K562 (cell line): ENCODE results near the gene DISC1. TPM values are rescaled to one million over a fixed set of nuclear protein-coding genes. Genes with fewer than 3 reads are reported as not detected.

Experiments used
- ATAC-seq: fragments of 200-7000 bp; cut with Tn5 transposase; 3 replicates; pipeline ENCODE4 v1.9.1; 2020; ENCODE audit warnings: moderate library complexity
- BruUV-seq: library from RNA; stranded (reverse); fragments of 400-500 nt; replicated peaks from 2 replicates; lab custom pipeline; 2021; lab: Mats Ljungman, UMichigan
- CTCF ChIA-PET: fragments of 300-600 bp; formaldehyde crosslinking; extraction: SDS; loops from one replicate; lab custom pipeline; 2021; ENCODE audit warnings: low intra/inter-chr PET ratio; lab: Yijun Ruan, JAX
- POLR2A ChIA-PET: fragments of 300-600, 350-650 bp; sonication (Branson Sonifier 250); formaldehyde crosslinking; extraction: SDS; loops from one replicate; lab custom pipeline; 2021; ENCODE audit warnings: antibody characterized with exemption, inconsistent platforms; lab: Yijun Ruan, JAX
- DNase-seq, 4 experiments: peaks; one replicate each; pipeline versions ENCODE4 v3.0.0 to v3.0.0-alpha.2; 2011 to 2018; ENCODE audit warnings: low spot score in 3 of 4, mixed read lengths in 3 of 4; ENCODE audit errors: extremely low read depth in 1 of 4
- FAIRE-seq: peaks from 2 replicates; lab custom pipeline; 2011; peaks lifted over from hg19 to GRCh38; lab: Jason Lieb, UNC
- H2AFZ ChIP-seq: 2 replicates; pipeline ENCODE4 v1.6.0; 2011; ENCODE audit warnings: low read depth, low read length, control low read depth, inconsistent platforms
- H3K27ac ChIP-seq: fragments of 200-600 bp; 3 replicates; pipeline ENCODE4 v1.8.0; 2011; ENCODE audit warnings: low read depth, mild to moderate bottlenecking, control low read depth, inconsistent platforms, low read length, moderate library complexity, mixed read lengths; ENCODE audit errors: extremely low read depth
- H3K27me3 ChIP-seq, 2 experiments: fragments of 300-600 bp in 1 of 2; 2 replicates in 1 of 2; 3 replicates in 1 of 2; pipeline versions ENCODE4 v1.6.0 to v1.8.0; 2011; ENCODE audit warnings: inconsistent platforms in 2 of 2, low read length in 2 of 2, mild to moderate bottlenecking in 1 of 2, mixed read lengths in 1 of 2, moderate library complexity in 1 of 2; ENCODE audit not compliant: control insufficient read depth in 2 of 2, insufficient read depth in 2 of 2
- H3K36me3 ChIP-seq: fragments of 300-600 bp; 3 replicates; pipeline ENCODE4 v1.8.0; 2011; ENCODE audit warnings: mild to moderate bottlenecking, low read length, inconsistent platforms; ENCODE audit not compliant: control insufficient read depth, insufficient read depth
- H3K4me1 ChIP-seq, 2 experiments: fragments of 200-600 bp in 1 of 2; replicated peaks in 1 of 2; 2 replicates in 1 of 2; 3 replicates in 1 of 2; pipeline versions ENCODE4 v1.5.1 to v1.8.0; 2011; ENCODE audit warnings: inconsistent platforms in 2 of 2, low read length in 2 of 2, mild to moderate bottlenecking in 1 of 2, mixed read lengths in 1 of 2, moderate library complexity in 1 of 2; ENCODE audit not compliant: control insufficient read depth in 2 of 2, insufficient read depth in 2 of 2
- H3K4me2 ChIP-seq: 2 replicates; pipeline ENCODE4 v1.6.1; 2011; ENCODE audit warnings: low read length, control low read depth, inconsistent platforms, mixed read lengths; ENCODE audit not compliant: insufficient read depth
- H3K4me3 ChIP-seq: fragments of 200-600 bp; sonication (generic), shearing (Covaris generic); 2 replicates; pipeline ENCODE4 v1.5.1; 2016; ENCODE audit warnings: control low read depth, inconsistent platforms
- H3K79me2 ChIP-seq: fragments of 200-600 bp; 3 replicates; pipeline ENCODE4 v1.8.0; 2011; ENCODE audit warnings: low read length, inconsistent platforms; ENCODE audit not compliant: control insufficient read depth, insufficient read depth
- H3K9ac ChIP-seq, 2 experiments: 2 replicates each; pipeline versions ENCODE4 v1.6.0 to v1.6.1; 2011; ENCODE audit warnings: low read depth in 2 of 2, low read length in 2 of 2, control low read depth in 1 of 2, inconsistent platforms in 1 of 2, mild to moderate bottlenecking in 1 of 2, mixed read lengths in 1 of 2; ENCODE audit not compliant: insufficient read depth in 1 of 2
- H3K9me1 ChIP-seq: one replicate; pipeline ENCODE4 v1.6.0; 2011; ENCODE audit warnings: inconsistent platforms, mild to moderate bottlenecking, low read length, moderate library complexity; ENCODE audit not compliant: control insufficient read depth, insufficient read depth
- H3K9me3 ChIP-seq: replicated peaks from 2 replicates; pipeline ENCODE4 v1.5.1; 2011; ENCODE audit warnings: low read depth, low read length, inconsistent platforms; ENCODE audit not compliant: control insufficient read depth, insufficient read depth
- H4K20me1 ChIP-seq: replicated peaks from 2 replicates; pipeline ENCODE4 v1.6.1; 2011; ENCODE audit warnings: low read length, inconsistent platforms, mixed read lengths; ENCODE audit not compliant: control insufficient read depth, insufficient read depth
- C11orf30 ChIP-seq: fragments of 450-650 bp; IDR thresholded peaks from 2 replicates; pipeline ENCODE4 v1.6.1; 2016; ENCODE audit warnings: low read depth, mild to moderate bottlenecking
- EP300 ChIP-seq: IDR thresholded peaks from 2 replicates; pipeline ENCODE4 v1.6.1; 2012; ENCODE audit warnings: low read length, improper control_type of control experiment
- FOXK1 ChIP-seq: sonication (generic); formaldehyde crosslinking; IDR thresholded peaks from 2 replicates; pipeline ENCODE4 v1.8.0; 2022; ENCODE audit warnings: missing genetic modification reagents, mild to moderate bottlenecking, borderline replicate concordance
- HDAC2 ChIP-seq: fragments of 450-650 bp; IDR thresholded peaks from 2 replicates; pipeline ENCODE4 v1.6.1; 2016; ENCODE audit warnings: mild to moderate bottlenecking
- HNRNPL ChIP-seq: fragments of 200-400 bp; formaldehyde crosslinking; IDR thresholded peaks from 2 replicates; pipeline ENCODE4 v1.6.1; 2017; ENCODE audit warnings: low read depth, mild to moderate bottlenecking, low read length
- IFI16 ChIP-seq: fragments of 250-450 bp; sonication (Bioruptor Pico); IDR thresholded peaks from 2 replicates; pipeline ENCODE4 v2.1.2; 2022; ENCODE audit warnings: mild to moderate bottlenecking, inconsistent platforms
- MAFK ChIP-seq: IDR thresholded peaks from 2 replicates; pipeline ENCODE4 v1.6.1; 2011; ENCODE audit warnings: low read length, improper control_type of control experiment
- PHB ChIP-seq: fragments of 250-450 bp; sonication (Bioruptor Pico); IDR thresholded peaks from 2 replicates; pipeline ENCODE4 v1.5.0; 2021
- RHOXF2B ChIP-seq: fragments of 250-450 bp; sonication (Bioruptor Pico); conservative IDR thresholded peaks from 2 replicates; pipeline ENCODE4 v1.5.1; 2021
- SP2 ChIP-seq: IDR thresholded peaks from 2 replicates; pipeline ENCODE4 v1.6.1; 2011; ENCODE audit warnings: mild to moderate bottlenecking, low read depth, low read length, moderate library complexity; ENCODE audit not compliant: poor library complexity, severe bottlenecking; ENCODE audit errors: extremely low read depth
- TAF1 ChIP-seq: IDR thresholded peaks from 2 replicates; pipeline ENCODE4 v1.6.1; 2011; ENCODE audit warnings: mild to moderate bottlenecking, low read length, moderate library complexity; ENCODE audit not compliant: insufficient read depth, control insufficient read depth, severe bottlenecking; ENCODE audit errors: extremely low read depth
- ZNF551 ChIP-seq: fragments of 250-450 bp; sonication (Bioruptor Pico); IDR thresholded peaks from 2 replicates; pipeline ENCODE4 v1.5.0; 2021; ENCODE audit warnings: mild to moderate bottlenecking, moderate library complexity
- ZZZ3 ChIP-seq: fragments of 450-650 bp; IDR thresholded peaks from 2 replicates; pipeline ENCODE4 v1.6.1; 2016; ENCODE audit warnings: antibody characterized with exemption, mild to moderate bottlenecking, moderate library complexity
- WGBS: fragments of 100-300 bp; shearing (Covaris generic); methylation state at CpG from one replicate; pipeline ENCODE4 v1.1.6; 2016; ENCODE audit warnings: low coverage, mixed read lengths; ENCODE audit not compliant: insufficient coverage; ENCODE audit errors: missing lambda C conversion rate; 5-methylcytosine and 5-hydroxymethylcytosine counted together
- in situ Hi-C: fragments of 300-500 bp; cut with MboI; formaldehyde crosslinking; loops from 4 replicates; pipeline ENCODE4 v1.15.0; 2018; ENCODE audit warnings: inconsistent platforms, mixed read lengths
- intact Hi-C: fragments of 100-400 bp; cut with micrococcal nuclease; formaldehyde crosslinking; loops from 2 replicates; pipeline ENCODE4 v1.14.2; 2022
- polyA plus RNA-seq, 8 experiments: library from polyadenylated mRNA; depleted of rRNA in 4 of 8; stranded (reverse) in 5 of 8; unstranded in 3 of 8; fragments of >200 nt; fragmentation: Nextera tagmentation in 2 of 8; fragmentation: Illumina TruSeq in 1 of 8; extraction: Ambion mirVana in 2 of 8; extraction: Trizol in 1 of 8; gene quantifications; 2 replicates each; pipeline versions ENCODE4 v1.2.1 to v1.2.3, GENCODE V29; 2011 to 2014; ENCODE audit warnings: inconsistent platforms in 1 of 8, missing spikeins in 1 of 8
- total RNA-seq, 7 experiments: library from RNA; depleted of rRNA in 6 of 7; stranded (reverse); fragments of >200 nt in 6 of 7; fragmentation: Illumina TruSeq in 2 of 7; extraction: Trizol in 2 of 7; gene quantifications; 2 replicates each; pipeline versions ENCODE4 v1.2.1 to v1.2.3, GENCODE V29; 2011 to 2021; ENCODE audit warnings: low replicate concordance in 1 of 7
- TF ChIP-seq, protein P1 (sequence below): fragments of 250-450 bp; sonication (Bioruptor Pico); IDR thresholded peaks from 2 replicates; pipeline ENCODE4 v1.8.0; 2022; ENCODE audit warnings: moderate library complexity, mild to moderate bottlenecking, inconsistent platforms
- TF ChIP-seq, protein P2 (sequence below): fragments of 450-650 bp; IDR thresholded peaks from 2 replicates; pipeline ENCODE4 v1.6.1; 2018; ENCODE audit not compliant: partially characterized antibody
- TF ChIP-seq, protein P3 (sequence below): fragments of 250-450 bp; sonication (Bioruptor Pico); IDR thresholded peaks from 2 replicates; pipeline ENCODE4 v1.8.0; 2022; ENCODE audit warnings: inconsistent platforms

Gene DISC1
- total and polyA plus RNA-seq, 9 of the 15 experiments (the other 6 are each of a cell fraction or from before 2014, with no cell fraction given) = 0.01 to 0.11 (median 0.08) TPM; not detected in 1

DNA sequence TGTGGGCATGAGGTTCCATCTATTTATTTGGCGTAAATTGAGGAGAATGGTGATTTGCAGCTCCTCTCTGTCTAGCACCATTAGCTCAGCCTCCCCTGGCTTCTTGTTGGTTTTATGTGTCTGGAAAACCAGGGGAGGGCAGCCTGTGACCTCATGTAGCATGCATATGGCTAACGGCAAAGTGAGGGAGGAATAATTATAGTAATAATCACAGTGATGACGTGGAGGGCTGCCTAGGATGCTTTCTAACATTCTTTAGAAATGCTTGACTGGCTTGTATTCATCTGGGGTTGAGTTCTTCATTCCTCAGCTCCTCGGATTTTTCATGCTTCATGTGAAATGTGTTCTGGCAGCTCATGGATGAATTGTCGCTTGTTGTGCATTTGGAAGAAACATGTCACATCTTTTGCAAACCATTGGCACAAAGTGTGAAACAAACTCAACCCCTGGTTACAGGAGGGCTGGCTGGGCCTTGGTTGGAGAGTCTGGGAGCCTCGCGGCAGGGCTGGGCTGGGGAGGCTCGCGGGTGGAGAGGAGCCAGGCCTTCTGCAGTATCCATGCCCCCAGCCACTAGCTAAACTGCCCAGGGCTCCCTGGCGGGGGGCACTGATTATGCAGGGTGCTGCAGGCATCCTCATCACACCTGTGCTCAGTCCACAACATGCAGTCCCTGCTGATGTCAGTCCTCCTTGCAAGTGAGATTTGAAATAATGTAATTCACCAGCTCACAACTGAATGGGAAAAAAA lies 149.6 kb downstream of the DISC1 start:
- Histone ChIP-seq H3K9ac (no peak overlapping the region), H2AFZ (no peak overlapping the region), H3K4me1 (no peaks in the 10 kb centered on the region), H3K4me2 (no peak overlapping the region), H3K9me1 (no peaks in the 10 kb centered on the region), H3K27ac (no peak overlapping the region), H3K36me3 (no peaks in the 10 kb centered on the region), H3K79me2 (no peaks in the 10 kb centered on the region), H3K4me3 (no peak overlapping the region), H3K9me3 (no peaks in the 10 kb centered on the region), H3K27me3 (peaks cover 2 to 16% of the 10 kb centered on the region in 2 experiments; a peak in 3 of 5 replicates), H4K20me1 (no peaks in the 10 kb centered on the region)
- in situ Hi-C loops (no loop called here), intact Hi-C loops (no loop called here)
- BruUV-seq = no TSS peak
- DNase-seq (no peak), FAIRE-seq (peak; percentile 23), ATAC-seq (no peak)
- ChIA-PET POLR2A (interaction anchor here (0.6 kb wide), 1 partner anchor 986 kb away, joined by 3 read pairs; no protein-coding TSS in a partner anchor), CTCF (no interaction called here)
- WGBS = 3% methylated on average over 10 of the region's 10 CpGs
- TF ChIP-seq MAFK (no peak), IFI16 (no peak), HNRNPL (no peak), RHOXF2B (CRISPR knock-in tag) (no peak), ZZZ3 (no peak), SP2 (no peak), TAF1 (no peak), HDAC2 (no peak), EP300 (no peak), C11orf30 (no peak), PHB (CRISPR knock-in tag) (no peak), FOXK1 (CRISPR knock-in tag) (no peak), ZNF551 (CRISPR knock-in tag) (no peak)
- TF ChIP-seq, protein P1, sequence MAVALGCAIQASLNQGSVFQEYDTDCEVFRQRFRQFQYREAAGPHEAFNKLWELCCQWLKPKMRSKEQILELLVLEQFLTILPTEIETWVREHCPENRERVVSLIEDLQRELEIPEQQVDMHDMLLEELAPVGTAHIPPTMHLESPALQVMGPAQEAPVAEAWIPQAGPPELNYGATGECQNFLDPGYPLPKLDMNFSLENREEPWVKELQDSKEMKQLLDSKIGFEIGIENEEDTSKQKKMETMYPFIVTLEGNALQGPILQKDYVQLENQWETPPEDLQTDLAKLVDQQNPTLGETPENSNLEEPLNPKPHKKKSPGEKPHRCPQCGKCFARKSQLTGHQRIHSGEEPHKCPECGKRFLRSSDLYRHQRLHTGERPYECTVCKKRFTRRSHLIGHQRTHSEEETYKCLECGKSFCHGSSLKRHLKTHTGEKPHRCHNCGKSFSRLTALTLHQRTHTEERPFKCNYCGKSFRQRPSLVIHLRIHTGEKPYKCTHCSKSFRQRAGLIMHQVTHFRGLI (CRISPR knock-in tag) = no peak
- TF ChIP-seq, protein P2, sequence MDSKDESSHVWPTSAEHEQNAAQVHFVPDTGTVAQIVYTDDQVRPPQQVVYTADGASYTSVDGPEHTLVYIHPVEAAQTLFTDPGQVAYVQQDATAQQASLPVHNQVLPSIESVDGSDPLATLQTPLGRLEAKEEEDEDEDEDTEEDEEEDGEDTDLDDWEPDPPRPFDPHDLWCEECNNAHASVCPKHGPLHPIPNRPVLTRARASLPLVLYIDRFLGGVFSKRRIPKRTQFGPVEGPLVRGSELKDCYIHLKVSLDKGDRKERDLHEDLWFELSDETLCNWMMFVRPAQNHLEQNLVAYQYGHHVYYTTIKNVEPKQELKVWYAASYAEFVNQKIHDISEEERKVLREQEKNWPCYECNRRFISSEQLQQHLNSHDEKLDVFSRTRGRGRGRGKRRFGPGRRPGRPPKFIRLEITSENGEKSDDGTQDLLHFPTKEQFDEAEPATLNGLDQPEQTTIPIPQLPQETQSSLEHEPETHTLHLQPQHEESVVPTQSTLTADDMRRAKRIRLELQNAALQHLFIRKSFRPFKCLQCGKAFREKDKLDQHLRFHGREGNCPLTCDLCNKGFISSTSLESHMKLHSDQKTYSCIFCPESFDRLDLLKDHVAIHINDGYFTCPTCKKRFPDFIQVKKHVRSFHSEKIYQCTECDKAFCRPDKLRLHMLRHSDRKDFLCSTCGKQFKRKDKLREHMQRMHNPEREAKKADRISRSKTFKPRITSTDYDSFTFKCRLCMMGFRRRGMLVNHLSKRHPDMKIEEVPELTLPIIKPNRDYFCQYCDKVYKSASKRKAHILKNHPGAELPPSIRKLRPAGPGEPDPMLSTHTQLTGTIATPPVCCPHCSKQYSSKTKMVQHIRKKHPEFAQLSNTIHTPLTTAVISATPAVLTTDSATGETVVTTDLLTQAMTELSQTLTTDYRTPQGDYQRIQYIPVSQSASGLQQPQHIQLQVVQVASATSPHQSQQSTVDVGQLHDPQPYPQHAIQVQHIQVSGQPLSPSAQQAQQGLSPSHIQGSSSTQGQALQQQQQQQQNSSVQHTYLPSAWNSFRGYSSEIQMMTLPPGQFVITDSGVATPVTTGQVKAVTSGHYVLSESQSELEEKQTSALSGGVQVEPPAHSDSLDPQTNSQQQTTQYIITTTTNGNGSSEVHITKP = no peak
- TF ChIP-seq, protein P3, sequence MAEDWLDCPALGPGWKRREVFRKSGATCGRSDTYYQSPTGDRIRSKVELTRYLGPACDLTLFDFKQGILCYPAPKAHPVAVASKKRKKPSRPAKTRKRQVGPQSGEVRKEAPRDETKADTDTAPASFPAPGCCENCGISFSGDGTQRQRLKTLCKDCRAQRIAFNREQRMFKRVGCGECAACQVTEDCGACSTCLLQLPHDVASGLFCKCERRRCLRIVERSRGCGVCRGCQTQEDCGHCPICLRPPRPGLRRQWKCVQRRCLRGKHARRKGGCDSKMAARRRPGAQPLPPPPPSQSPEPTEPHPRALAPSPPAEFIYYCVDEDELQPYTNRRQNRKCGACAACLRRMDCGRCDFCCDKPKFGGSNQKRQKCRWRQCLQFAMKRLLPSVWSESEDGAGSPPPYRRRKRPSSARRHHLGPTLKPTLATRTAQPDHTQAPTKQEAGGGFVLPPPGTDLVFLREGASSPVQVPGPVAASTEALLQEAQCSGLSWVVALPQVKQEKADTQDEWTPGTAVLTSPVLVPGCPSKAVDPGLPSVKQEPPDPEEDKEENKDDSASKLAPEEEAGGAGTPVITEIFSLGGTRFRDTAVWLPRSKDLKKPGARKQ (CRISPR knock-in tag) = no peak
